Measurements from ENCODE around the gene RASSF5.

RASSF5 gene

DNA sequence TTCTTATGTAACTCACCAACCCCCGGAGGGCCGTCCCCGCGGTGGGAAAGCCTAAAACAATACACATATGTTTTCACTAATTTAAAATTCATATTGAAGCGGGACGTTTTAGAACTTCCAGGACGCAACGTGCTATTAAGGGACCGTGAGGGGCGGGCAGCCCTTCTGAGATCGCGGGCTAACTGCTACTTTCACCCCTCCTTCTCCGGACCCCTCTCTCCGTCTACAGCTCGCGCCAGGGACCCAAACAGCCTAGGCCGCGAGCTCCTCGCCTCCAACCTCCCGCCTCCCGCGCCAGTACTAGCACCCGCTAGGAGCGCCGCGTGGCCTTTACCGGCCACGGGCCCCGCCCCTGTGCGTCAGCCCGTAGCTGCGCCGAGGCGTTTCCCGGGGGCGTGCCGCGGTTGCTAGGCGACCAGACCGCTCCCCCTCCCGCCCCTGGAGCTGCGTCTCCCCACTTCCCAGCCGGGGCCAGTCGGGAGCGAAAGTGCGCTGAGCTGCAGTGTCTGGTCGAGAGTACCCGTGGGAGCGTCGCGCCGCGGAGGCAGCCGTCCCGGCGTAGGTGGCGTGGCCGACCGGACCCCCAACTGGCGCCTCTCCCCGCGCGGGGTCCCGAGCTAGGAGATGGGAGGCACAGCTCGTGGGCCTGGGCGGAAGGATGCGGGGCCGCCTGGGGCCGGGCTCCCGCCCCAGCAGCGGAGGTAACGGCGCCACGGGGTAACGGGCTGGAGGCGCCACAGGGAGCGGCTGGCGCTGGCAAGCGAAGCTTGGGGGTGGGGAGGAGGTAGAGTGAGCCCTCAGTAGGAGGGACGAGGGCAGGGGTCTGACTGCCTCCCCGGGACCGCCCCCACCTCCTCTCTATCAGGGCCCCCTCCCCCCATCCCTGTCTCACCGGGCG lies 128.0 kb downstream of the RASSF5 start, which contains the start of gene DYRK3:
Gene DYRK3 (plus strand): TSS at position 457 of the 898 bp plus-strand sequence. CDS start 168 bp downstream, at position 625.
- TF ChIP-seq POLR2AphosphoS5 (IDR thresholded peaks at IDR 0.05; ENCODE audit: low read depth, low read length) (peak; percentile 75), FOXP2 (optimal IDR thresholded peaks at IDR 0.05; ENCODE audit: borderline replicate concordance, extremely low read depth, extremely low read length, insufficient read depth) (peak; percentile 92), TAF1 (IDR thresholded peaks at IDR 0.05; ENCODE audit: borderline replicate concordance, insufficient read depth, low read length) (peak; percentile 45; the same call in 1 of the 2 replicates), SIN3A (IDR thresholded peaks at IDR 0.05; ENCODE audit: borderline replicate concordance, insufficient read depth, low read length) (peak; percentile 89; the same call in 1 of the 2 replicates)
- TF ChIP-seq, protein P1, sequence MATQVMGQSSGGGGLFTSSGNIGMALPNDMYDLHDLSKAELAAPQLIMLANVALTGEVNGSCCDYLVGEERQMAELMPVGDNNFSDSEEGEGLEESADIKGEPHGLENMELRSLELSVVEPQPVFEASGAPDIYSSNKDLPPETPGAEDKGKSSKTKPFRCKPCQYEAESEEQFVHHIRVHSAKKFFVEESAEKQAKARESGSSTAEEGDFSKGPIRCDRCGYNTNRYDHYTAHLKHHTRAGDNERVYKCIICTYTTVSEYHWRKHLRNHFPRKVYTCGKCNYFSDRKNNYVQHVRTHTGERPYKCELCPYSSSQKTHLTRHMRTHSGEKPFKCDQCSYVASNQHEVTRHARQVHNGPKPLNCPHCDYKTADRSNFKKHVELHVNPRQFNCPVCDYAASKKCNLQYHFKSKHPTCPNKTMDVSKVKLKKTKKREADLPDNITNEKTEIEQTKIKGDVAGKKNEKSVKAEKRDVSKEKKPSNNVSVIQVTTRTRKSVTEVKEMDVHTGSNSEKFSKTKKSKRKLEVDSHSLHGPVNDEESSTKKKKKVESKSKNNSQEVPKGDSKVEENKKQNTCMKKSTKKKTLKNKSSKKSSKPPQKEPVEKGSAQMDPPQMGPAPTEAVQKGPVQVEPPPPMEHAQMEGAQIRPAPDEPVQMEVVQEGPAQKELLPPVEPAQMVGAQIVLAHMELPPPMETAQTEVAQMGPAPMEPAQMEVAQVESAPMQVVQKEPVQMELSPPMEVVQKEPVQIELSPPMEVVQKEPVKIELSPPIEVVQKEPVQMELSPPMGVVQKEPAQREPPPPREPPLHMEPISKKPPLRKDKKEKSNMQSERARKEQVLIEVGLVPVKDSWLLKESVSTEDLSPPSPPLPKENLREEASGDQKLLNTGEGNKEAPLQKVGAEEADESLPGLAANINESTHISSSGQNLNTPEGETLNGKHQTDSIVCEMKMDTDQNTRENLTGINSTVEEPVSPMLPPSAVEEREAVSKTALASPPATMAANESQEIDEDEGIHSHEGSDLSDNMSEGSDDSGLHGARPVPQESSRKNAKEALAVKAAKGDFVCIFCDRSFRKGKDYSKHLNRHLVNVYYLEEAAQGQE (IDR thresholded peaks at IDR 0.05; ENCODE audit: insufficient read depth in 1 of 2, low read depth in 2 of 2, low read length in 2 of 2): no peak

DNA sequence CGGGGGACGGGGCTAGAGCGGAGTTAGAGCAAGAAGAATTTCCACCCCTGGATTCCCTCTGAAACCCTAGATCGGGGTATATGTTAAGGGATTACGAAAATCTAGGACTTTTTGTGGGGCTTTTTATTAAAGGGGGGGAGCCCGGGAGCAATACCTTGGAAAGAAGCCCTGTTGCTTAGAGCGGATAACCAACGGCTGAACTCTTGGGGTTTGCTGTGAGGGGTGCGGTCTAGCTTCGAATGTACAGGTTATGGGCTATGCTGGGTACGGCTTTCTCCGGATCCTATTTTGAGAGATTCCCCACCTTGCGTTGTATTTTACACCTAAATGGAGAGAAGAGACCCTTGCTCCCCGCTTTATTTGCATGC lies 128.6 kb downstream of the RASSF5 start:
- TF ChIP-seq SIN3A (IDR thresholded peaks at IDR 0.05; ENCODE audit: borderline replicate concordance, insufficient read depth, low read length) (no peak), FOXP2 (optimal IDR thresholded peaks at IDR 0.05; ENCODE audit: borderline replicate concordance, extremely low read depth, extremely low read length, insufficient read depth) (no peak), TAF1 (IDR thresholded peaks at IDR 0.05; ENCODE audit: borderline replicate concordance, insufficient read depth, low read length) (no peak), POLR2AphosphoS5 (IDR thresholded peaks at IDR 0.05; ENCODE audit: low read depth, low read length) (no peak)
- TF ChIP-seq, protein P1 (IDR thresholded peaks at IDR 0.05; ENCODE audit: insufficient read depth in 1 of 2, low read depth in 2 of 2, low read length in 2 of 2): no peak

- TF ChIP-seq, protein P1 (IDR thresholded peaks at IDR 0.05; ENCODE audit: insufficient read depth in 1 of 2, low read depth in 2 of 2, low read length in 2 of 2): no peak
- TF ChIP-seq POLR2AphosphoS5 (IDR thresholded peaks at IDR 0.05; ENCODE audit: low read depth, low read length) (no peak), FOXP2 (optimal IDR thresholded peaks at IDR 0.05; ENCODE audit: borderline replicate concordance, extremely low read depth, extremely low read length, insufficient read depth) (no peak), TAF1 (IDR thresholded peaks at IDR 0.05; ENCODE audit: borderline replicate concordance, insufficient read depth, low read length) (no peak)
Measured at GRCh38 chr1:206636671-206637070, 129.3 kb downstream of the RASSF5 start.

- TF ChIP-seq FOXP2 (optimal IDR thresholded peaks at IDR 0.05; ENCODE audit: borderline replicate concordance, extremely low read depth, extremely low read length, insufficient read depth) (no peak), SIN3A (IDR thresholded peaks at IDR 0.05; ENCODE audit: borderline replicate concordance, insufficient read depth, low read length) (no peak), POLR2AphosphoS5 (IDR thresholded peaks at IDR 0.05; ENCODE audit: low read depth, low read length) (no peak), TAF1 (IDR thresholded peaks at IDR 0.05; ENCODE audit: borderline replicate concordance, insufficient read depth, low read length) (no peak)
- TF ChIP-seq, protein P1 (IDR thresholded peaks at IDR 0.05; ENCODE audit: insufficient read depth in 1 of 2, low read depth in 2 of 2, low read length in 2 of 2): no peak
Measured at GRCh38 chr1:206637605-206638004, 130.3 kb downstream of the RASSF5 start.

Measured in PFSK-1 (cell line).